Fibroblast of lung (primary cell): ENCODE results near the gene MAP1B.

Experiments
- CTCF ChIP-seq, 2 donors: IDR thresholded peaks in 1 of 2; conservative IDR thresholded peaks in 1 of 2; 1 replicate in 1 of 2; 2 replicates in 1 of 2; pipeline ENCODE4 v1.5.1; 2011 to 2012; ENCODE audit warnings: low read length in 2 of 2, control low read depth in 1 of 2, inconsistent platforms in 1 of 2, low read depth in 1 of 2, mild to moderate bottlenecking in 1 of 2
- EZH2 ChIP-seq: IDR thresholded peaks from 2 replicates; pipeline ENCODE4 v1.5.1; 2012; ENCODE audit warnings: low read length, control low read depth, mild to moderate bottlenecking; ENCODE audit errors: missing control alignments

- no peak for TF ChIP-seq EZH2
- TF ChIP-seq CTCF (conservative IDR thresholded peaks at IDR 0.05 in 1 of 2, IDR thresholded peaks at IDR 0.05 in 1 of 2; ENCODE audit: low read depth in 1 of 2, low read length in 2 of 2) = no peak
Observed at GRCh38 chr5:72245951-72246532, 138.8 kb downstream of the MAP1B start.
